ENCODE data around the gene PROK1.

DNA sequence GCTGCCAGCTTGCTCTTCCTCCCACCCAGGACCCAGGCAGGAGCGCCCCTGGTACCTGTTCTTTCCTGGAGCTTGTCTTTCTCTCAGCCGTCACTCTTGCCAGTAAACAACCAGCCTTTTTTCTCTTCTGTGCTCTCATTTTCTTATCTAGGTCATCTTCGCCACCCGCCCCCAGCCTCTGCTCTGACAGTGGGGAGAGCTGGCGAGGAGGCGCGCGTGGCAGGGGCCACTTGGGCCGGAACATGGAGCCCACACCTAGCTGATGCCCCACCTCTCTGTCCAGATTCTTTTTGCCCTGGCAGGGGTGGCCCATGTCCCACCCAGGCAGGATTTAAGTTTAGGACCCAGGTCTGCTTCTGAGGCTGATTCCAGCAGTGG is 32.3 kb downstream of the PROK1 start:
- TF ChIP-seq, protein P1, sequence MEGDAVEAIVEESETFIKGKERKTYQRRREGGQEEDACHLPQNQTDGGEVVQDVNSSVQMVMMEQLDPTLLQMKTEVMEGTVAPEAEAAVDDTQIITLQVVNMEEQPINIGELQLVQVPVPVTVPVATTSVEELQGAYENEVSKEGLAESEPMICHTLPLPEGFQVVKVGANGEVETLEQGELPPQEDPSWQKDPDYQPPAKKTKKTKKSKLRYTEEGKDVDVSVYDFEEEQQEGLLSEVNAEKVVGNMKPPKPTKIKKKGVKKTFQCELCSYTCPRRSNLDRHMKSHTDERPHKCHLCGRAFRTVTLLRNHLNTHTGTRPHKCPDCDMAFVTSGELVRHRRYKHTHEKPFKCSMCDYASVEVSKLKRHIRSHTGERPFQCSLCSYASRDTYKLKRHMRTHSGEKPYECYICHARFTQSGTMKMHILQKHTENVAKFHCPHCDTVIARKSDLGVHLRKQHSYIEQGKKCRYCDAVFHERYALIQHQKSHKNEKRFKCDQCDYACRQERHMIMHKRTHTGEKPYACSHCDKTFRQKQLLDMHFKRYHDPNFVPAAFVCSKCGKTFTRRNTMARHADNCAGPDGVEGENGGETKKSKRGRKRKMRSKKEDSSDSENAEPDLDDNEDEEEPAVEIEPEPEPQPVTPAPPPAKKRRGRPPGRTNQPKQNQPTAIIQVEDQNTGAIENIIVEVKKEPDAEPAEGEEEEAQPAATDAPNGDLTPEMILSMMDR (optimal IDR thresholded peaks at IDR 0.05 in 1 of 3, IDR thresholded peaks at IDR 0.05 in 1 of 3, conservative IDR thresholded peaks at IDR 0.05 in 1 of 3; ENCODE audit: extremely low read depth in 1 of 3, insufficient read depth in 2 of 3, low read length in 3 of 3) = no peak
- no peak for TF ChIP-seq EZH2 (IDR thresholded peaks at IDR 0.05; ENCODE audit: low read length)

Measured in keratinocyte (primary cell).